ENCODE results near the gene PRDM7.
"Not testable (repeated sequence)": the region's sequence is repeated elsewhere in the genome, so short reads cannot be mapped to it uniquely, and the experiment has no call there.

DNA sequence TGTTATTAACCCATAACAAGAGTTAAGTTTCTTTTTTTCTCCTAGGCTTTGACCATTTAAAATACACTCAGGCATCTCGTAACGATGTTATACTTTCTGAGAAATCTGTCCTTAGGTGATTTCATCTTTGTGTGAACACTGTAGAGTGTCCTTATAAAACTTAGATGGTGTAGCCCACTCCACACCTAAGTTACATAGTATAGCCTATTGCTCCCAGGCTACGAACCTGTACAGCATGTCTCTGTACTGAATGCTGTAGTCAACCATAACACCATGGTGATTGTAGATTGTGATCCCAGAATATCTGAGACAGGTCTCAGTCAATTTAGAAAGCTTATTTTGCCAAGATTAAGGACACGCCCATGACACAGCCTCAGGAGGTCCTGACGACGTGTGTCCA lies 30.5 kb upstream of the PRDM7 start:
- not testable (repeated sequence) for TF ChIP-seq TARDBP (IDR thresholded peaks at IDR 0.05); FOXK2 (IDR thresholded peaks at IDR 0.05); SP1 (IDR thresholded peaks at IDR 0.05); BHLHE40 (IDR thresholded peaks at IDR 0.05; ENCODE audit: borderline replicate concordance); NFRKB (IDR thresholded peaks at IDR 0.05); ARNT (IDR thresholded peaks at IDR 0.05); FOXM1 (IDR thresholded peaks at IDR 0.05; ENCODE audit: borderline replicate concordance); ZNF384 (IDR thresholded peaks at IDR 0.05)
